ENCODE measurements around the gene RERE. TPM values are rescaled to one million over a fixed set of nuclear protein-coding genes. Genes with fewer than 3 reads are reported as not detected.

RERE gene
- total RNA-seq, 1 experiment from 2014 or later: 7.2 TPM

DNA sequence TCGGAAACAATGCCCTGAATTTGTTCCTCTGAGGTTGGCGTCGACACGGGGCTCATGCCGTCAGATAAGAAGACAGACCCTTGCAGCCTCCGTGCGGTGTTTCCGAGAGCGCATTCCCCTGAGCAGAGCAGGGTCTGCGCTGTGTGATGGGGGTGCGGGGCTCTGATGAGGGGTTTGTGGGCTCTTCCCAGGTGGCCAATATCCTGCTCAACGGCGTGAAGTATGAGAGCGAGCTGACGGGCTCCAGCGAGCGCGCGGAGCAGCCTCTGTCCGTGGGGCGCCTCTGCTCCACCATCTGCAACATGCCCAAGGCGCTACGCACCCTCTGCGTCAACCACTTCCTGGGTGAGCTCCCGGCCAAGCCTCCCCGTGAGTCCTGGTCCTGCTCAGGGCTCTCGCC is 482.2 kb downstream of the RERE start:
- H3K4me3 ChIP-seq: no peak overlapping the region
- no peak for DNase-seq
- H3K27me3 ChIP-seq: no peaks in the 10 kb centered on the region
- H3K36me3 ChIP-seq: no peaks in the 10 kb centered on the region
- no peaks in the 10 kb centered on the region for H3K9me3 ChIP-seq

DNA sequence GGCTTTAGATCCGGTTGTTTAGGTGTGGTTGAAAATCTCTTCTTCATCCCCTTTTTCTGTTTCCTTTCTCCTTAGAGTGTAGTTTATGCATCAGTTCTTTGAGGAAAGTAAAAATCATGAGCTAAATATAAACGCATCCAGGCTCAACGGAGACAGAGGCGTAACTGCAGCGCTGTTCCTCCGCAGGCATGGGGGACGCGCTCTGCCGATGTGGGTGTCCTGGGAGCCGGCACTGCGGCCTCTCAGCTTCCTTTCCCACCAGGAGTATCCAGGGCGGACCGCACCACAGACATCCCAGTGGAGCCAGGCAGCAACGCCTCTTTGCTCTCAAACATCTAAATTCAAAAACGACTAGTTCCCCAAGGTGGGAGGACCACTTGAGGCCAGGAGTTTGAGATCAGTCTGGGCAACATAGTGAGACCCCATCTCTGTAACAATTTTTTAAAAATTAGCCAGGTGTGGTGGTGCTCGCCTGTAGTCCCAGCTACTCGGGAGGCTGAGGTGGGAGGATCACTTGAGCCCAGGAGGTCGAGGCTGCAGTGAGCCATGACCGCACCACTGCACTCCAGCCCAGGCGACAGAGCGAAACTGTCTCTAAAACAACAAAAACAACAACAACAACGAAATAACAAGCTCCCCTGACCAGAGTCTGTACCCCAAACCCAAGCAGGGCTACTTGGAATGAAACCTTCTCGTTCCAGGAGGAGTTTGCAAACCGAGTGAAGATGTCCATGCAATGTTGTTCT is 483.2 kb downstream of the RERE start:
- H3K27me3 ChIP-seq: no peaks in the 10 kb centered on the region
- H3K36me3 ChIP-seq: no peaks in the 10 kb centered on the region
- no peaks in the 10 kb centered on the region for H3K9me3 ChIP-seq
- H3K4me3 ChIP-seq: no peak overlapping the region
- DNase-seq: no peak

DNA sequence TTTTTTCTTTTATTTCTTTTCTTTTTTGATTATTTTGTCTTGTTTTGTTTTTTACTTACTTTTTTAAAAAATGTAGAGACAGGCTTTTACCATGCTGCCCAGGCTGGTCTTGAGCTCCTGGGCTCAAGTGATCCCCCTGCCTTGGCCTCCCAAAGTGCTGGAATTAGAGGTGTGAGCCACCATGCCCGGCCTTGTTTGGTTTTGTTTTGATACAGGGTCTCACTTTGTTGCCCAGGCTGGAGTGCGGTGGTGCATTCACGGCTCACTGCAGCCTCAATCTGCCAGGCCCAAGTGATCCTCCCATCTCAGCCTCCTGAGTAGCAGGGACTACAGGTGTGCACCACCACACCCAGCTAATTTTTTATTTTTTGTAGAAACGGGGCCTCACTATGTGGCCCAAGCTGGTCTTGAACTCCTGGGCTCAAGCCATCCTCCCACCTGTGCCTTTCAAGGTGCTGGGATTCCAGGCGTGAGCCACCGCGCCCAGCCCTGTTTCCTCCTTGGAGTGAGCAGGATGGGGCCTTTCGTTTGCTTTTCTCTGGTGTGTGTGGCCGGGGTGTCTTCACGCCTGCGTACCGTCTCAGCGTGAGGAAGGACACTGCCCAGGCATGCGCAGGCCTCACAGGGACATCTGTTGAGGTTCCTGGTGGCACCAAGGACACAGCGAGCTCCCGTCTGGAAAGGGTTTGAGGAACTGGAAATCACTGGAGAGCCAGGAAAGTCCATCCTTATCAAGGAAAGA is 484.0 kb downstream of the RERE start:
- DNase-seq: no peak
- no peaks in the 10 kb centered on the region for H3K9me3 ChIP-seq
- H3K27me3 ChIP-seq: no peaks in the 10 kb centered on the region
- H3K36me3 ChIP-seq: no peaks in the 10 kb centered on the region
- H3K4me3 ChIP-seq: no peak overlapping the region

DNA sequence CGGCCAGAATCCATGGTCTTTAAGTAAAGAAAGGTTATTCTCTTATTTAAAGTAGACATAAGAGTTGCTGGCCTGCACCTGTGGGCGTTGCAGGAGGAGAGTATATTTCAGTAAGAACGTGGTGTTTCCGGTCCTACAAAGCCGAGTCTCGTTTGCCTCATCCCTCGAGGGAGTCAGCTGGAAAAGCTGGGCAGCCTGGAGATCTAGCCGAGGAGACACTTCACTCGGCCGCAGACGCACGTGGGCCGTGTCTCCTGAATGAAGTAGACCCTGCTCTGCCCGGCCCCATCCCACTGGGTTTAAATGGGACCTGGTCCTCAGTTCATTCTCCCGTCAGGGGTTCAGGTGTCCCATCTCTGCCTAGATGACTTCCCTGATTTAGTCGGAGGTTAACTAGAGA is 484.6 kb downstream of the RERE start:
- DNase-seq: no peak

DNA sequence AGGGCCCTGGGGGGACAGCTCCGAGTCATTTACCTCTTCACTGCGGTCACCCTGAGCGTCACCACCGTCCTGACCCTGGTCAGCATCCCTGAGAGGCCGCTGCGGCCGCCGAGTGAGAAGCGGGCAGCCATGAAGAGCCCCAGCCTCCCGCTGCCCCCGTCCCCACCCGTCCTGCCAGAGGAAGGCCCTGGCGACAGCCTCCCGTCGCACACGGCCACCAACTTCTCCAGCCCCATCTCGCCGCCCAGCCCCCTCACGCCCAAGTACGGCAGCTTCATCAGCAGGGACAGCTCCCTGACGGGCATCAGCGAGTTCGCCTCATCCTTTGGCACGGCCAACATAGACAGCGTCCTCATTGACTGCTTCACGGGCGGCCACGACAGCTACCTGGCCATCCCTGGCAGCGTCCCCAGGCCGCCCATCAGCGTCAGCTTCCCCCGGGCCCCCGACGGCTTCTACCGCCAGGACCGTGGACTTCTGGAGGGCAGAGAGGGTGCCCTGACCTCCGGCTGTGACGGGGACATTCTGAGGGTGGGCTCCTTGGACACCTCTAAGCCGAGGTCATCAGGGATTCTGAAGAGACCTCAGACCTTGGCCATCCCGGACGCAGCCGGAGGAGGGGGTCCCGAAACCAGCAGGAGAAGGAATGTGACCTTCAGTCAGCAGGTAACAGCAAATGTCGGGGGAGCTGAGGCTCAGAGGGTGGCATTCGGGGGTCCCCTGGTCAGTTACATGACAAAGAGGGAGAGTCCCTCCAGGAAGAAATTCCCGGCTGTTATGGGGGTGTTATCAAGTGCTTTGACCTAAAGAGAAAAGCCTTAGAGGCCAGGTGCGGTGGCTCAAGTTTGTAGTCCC is 486.9 kb downstream of the RERE start:
- H3K27me3 ChIP-seq: no peaks in the 10 kb centered on the region
- no peaks in the 10 kb centered on the region for H3K36me3 ChIP-seq
- no peaks in the 10 kb centered on the region for H3K9me3 ChIP-seq
- H3K4me3 ChIP-seq: no peak overlapping the region
- no peak for DNase-seq

More for the DNA sequence above, 484.6 kb downstream of the RERE start:
- Histone ChIP-seq H3K27me3 (no peaks in the 10 kb centered on the region), H3K4me3 (no peak overlapping the region), H3K9me3 (no peaks in the 10 kb centered on the region), H3K36me3 (no peaks in the 10 kb centered on the region)

DNA sequence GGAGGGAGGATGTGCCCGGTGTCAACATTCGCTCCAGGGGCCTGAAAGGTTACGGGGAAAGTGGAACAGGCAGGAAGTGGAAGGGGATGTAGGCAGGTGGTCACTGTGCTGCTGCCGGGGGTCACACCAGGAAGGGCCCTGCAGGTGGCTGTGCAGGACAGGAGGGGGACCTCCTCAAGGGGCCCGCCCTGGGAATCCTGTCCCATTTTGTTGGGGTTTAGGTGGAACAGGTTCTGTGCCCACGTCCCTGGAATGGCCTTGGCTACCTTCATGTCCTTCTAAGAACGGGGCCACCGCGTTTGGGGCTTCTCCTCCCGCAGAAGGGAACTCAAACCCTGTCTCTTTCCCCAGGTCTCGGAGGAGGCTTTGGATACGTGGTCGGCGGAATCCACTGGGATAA is 487.6 kb downstream of the RERE start:
- no peaks in the 10 kb centered on the region for H3K36me3 ChIP-seq
- no peak for DNase-seq

DNA sequence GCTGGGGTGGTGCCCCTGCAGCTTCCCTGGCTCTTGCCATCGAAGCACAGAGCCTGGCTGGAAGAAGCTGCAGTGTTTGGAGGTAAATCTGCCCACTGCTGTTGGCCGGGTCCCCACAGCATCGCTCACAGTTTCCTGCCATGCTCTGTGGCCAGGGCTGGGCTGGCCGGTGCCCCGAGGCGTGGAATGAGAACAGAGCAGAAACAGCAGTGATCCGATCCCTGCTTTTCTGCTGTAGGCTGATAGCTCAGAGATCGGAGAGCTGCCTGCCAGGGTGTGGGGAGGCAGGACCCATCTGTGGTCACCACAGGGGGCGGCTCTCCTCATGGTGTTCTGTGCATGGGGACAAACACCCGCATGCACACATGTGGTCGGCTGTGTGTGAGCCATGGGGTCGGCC is 488.0 kb downstream of the RERE start:
- no peaks in the 10 kb centered on the region for H3K36me3 ChIP-seq
- H3K27me3 ChIP-seq: no peaks in the 10 kb centered on the region
- DNase-seq: peak; percentile 70
- H3K9me3 ChIP-seq: no peaks in the 10 kb centered on the region
- no peak overlapping the region for H3K4me3 ChIP-seq

More for the DNA sequence above, 487.6 kb downstream of the RERE start:
- Histone ChIP-seq H3K9me3 (no peaks in the 10 kb centered on the region), H3K4me3 (no peak overlapping the region), H3K27me3 (no peaks in the 10 kb centered on the region)

DNA sequence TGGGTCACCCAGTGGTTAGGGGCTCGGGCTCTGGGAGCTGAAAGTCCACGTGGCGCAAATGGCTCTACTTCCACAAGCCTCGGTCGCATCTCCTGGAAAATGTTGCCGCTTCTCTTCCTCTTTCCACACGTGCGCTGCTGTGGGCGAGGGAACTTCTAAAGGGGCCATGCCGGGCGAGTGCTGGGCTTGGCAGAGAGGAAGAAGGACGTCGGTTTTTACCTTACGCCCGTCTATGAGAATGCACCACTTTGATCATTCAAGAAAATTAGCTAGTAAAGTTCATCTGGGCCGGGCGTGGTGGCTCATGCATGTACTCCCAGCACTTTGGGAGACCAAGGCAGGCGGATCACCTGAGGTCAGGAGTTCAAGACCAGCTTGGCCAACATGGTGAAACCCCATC is 489.2 kb downstream of the RERE start:
- no peak for DNase-seq
- H3K9me3 ChIP-seq: no peaks in the 10 kb centered on the region
- H3K36me3 ChIP-seq: no peaks in the 10 kb centered on the region
- no peak overlapping the region for H3K4me3 ChIP-seq
- H3K27me3 ChIP-seq: no peaks in the 10 kb centered on the region

DNA sequence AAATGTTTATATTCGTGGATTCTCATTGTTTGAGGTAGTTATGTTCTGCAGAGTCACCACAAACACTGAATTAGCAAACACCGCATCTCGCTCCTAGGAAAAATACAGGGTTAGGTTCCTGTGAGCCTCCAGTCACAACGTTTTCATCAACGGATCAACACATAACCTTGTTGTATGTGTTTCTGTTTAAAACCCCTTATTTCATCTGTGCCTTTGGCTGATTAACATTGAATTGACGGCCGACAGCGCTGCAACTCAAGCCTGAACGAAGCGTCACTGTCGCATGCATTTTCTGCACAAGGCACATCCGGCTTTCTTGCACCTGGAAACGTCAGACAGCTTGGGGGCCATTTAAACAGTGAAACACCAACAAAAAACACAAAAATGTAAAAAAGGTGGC is 491.2 kb downstream of the RERE start:
- H3K9me3 ChIP-seq: no peaks in the 10 kb centered on the region
- H3K36me3 ChIP-seq: no peaks in the 10 kb centered on the region
- DNase-seq: no peak
- H3K27me3 ChIP-seq: no peaks in the 10 kb centered on the region
- no peak overlapping the region for H3K4me3 ChIP-seq

DNA sequence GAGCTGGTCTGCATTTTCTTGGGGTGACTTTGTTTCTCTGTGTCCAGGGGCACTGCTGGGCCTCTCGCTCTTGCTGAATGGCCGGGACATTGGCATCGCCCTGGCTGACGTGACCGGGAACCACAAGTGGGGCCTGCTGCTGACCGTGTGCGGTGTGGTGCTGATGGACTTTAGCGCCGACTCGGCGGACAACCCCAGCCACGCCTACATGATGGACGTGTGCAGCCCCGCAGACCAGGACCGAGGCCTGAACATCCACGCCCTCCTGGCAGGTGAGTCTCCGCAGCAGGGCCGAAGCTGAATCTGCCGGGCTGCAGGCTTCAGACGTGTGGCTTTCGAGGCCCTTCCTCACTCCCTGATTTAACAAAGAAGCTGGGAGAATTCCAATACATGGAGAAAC is 491.7 kb downstream of the RERE start:
- no peak for DNase-seq
- Histone ChIP-seq H3K4me3 (no peak overlapping the region), H3K9me3 (no peaks in the 10 kb centered on the region), H3K36me3 (no peaks in the 10 kb centered on the region), H3K27me3 (no peaks in the 10 kb centered on the region)

DNA sequence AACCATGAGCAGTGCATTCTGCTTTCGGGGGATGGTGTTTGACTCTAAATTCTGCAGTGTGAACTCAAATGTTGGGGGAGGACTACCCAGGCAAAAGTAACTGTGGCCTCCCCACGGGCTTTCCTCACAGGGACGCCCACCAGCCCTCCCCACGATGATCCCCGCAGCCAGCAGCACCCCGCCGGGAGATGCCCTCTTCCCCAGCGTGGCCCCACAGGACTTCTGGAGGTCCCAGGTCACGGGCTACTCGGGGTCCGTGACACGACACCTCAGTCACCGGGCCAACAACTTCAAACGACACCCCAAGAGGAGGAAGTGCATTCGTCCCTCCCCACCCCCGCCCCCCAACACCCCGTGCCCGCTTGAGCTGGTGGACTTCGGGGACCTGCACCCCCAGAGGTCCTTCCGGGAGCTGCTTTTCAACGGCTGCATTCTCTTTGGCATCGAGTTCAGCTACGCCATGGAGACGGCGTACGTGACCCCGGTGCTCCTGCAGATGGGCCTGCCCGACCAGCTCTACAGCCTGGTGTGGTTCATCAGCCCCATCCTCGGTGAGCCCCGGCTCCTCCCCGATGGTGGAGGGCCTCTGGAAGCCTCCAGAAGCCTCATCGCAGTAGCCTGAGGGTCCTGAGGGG is 493.1 kb downstream of the RERE start:
- H3K36me3 ChIP-seq: no peaks in the 10 kb centered on the region
- no peaks in the 10 kb centered on the region for H3K27me3 ChIP-seq

DNA sequence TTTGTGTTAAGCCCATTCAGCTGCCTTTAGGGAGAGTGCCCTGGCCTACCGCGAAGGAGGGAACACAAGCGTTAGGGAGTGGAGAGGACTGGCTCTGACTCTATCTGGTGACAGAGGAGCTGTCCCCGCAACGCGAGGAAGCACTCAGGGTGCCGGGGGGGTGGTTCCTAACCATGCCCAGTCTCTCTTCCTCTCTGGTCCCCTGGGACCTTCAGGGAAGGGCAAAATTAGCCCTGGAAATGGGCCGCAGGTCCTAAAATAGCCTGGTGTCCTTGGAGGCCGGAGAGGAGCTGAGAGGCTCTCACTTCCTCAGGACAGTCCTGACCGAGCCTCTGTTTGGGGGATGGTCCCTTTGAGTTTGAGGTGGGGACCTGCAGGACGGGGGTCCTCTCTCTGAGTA is 493.7 kb downstream of the RERE start:
- no peak overlapping the region for H3K4me3 ChIP-seq
- no peaks in the 10 kb centered on the region for H3K9me3 ChIP-seq
- no peaks in the 10 kb centered on the region for H3K36me3 ChIP-seq
- DNase-seq: no peak
- H3K27me3 ChIP-seq: no peaks in the 10 kb centered on the region; the same call in 1 of the 2 replicates

More for the DNA sequence above, 493.1 kb downstream of the RERE start:
- no peak overlapping the region for H3K4me3 ChIP-seq
- H3K9me3 ChIP-seq: no peaks in the 10 kb centered on the region
- DNase-seq: no peak

DNA sequence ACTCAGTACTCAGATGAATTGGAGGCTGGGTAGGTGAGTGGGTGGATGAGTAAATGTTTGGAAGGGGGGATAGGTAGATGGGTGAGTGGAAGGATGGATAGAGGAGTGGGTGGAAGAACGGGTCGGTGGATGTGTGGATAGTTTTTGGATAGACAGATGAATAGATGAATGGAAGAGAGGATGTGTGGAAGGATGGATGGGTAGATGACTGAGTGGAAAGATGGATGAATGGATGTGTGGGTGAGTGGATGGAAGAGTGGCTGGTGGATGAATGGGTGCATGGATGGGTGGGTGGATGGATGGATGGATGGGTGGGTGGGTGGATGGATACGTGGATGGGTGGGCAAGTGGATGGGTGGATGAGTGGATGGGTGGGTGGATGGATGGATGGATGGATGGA is 495.8 kb downstream of the RERE start:
- Histone ChIP-seq H3K36me3 (no peaks in the 10 kb centered on the region), H3K9me3 (no peaks in the 10 kb centered on the region), H3K27me3 (no peaks in the 10 kb centered on the region; the same call in 1 of the 2 replicates), H3K4me3 (no peak overlapping the region)
- no peak for DNase-seq

DNA sequence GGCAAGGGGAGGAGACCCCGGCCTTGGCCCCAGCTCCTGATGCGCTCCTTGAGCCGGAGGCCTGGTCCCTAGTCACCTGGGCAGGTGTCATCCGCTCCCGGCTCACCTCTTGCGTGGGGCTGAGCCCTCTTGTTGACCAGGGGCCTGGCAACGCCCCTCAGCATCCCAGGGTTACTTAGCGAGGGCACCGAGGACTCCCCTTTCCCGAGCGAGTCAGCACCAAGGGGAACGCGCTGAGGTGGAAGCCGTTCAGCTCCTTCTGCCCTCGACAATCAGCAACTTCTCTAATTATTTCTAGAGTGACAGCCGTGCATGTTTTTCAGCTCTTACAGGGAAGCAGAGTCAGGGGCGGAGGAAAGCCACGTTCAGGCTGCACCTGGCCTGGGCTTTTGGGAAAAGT is 499.0 kb downstream of the RERE start:
- Histone ChIP-seq H3K4me3 (peak overlapping the region; percentile 36; the same call in 1 of the 2 replicates), H3K36me3 (no peaks in the 10 kb centered on the region), H3K27me3 (no peaks in the 10 kb centered on the region; the same call in 1 of the 2 replicates), H3K9me3 (no peaks in the 10 kb centered on the region)
- no peak for DNase-seq

DNA sequence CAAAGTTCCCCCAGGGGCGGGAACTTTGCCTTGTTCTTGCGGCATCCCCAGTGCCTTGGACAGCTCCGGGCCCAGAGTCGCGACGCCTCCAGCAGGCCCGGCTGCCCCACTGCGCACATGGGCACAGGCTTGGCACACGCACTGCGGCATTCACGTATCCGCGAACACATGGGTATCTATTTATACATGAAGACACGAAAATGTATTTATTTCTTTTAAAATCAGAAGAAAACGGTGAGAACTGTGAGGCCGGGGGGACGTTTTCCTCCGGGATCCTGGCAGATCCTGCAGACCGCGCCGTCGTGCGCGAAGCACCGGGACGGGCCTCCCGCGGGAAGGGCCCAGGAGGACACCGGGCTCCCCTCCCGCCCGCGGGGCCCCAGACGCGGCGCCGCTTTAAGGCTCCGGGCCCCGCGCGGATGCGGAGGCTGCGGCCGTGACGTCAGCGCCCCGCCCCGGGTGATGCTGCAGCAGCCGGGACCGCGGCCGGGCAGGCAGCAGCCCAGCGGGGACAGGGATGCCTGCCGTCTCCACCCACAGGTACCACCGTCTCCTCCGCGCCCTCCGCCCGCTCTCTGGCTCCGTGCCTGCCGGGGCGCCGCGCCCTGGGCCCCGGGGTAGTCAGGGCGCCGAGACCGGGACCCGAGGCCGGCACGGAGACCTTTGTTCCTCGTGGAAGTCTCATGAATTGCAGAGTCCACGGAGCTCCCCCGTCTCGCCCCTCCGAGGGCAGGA is 499.6 kb downstream of the RERE start, which contains the start of gene SLC45A1:
SLC45A1 (plus strand) TSS at position 468 of the 735 bp plus-strand sequence. CDS start 6,216 bp downstream, outside the sequence.
- Histone ChIP-seq H3K36me3 (no peaks in the 10 kb centered on the region), H3K27me3 (no peaks in the 10 kb centered on the region; the same call in 1 of the 2 replicates), H3K4me3 (peak within 1 kb of the TSS; percentile 36), H3K9me3 (no peaks in the 10 kb centered on the region)
- peak; percentile 70 for DNase-seq

Data from MG63 (cell line).